ENCODE measurements around the gene AJAP1.

DNA sequence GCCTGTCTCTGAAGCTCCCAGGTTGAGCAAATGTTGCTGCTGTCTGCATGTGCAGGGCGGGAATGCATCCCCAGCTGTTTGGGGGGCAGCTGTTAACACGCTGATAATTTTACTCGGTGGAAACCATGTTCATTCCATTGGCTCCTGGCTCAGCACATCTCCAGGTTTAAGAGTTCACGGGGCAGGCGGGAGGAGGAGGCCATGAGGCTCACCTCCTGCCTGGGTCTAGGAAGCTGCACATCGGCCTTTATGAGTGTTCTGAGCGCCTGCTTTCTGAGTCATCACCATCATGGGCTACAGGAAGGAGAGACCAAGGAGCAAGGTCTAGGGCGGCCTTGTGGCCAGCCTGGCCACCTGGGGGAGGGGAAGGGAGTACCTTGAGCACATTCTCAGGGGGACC lies 29.7 kb downstream of the AJAP1 start:
- TF ChIP-seq POLR2A (IDR thresholded peaks at IDR 0.05; ENCODE audit: low read depth, low read length) (no peak), TAF1 (IDR thresholded peaks at IDR 0.05; ENCODE audit: borderline replicate concordance, low read depth, low read length) (no peak), POLR2AphosphoS5 (IDR thresholded peaks at IDR 0.05; ENCODE audit: low read depth, low read length) (no peak)

Data from GM12892 (cell line).